ENCODE results near the gene DPH6.
"Not testable (repeated sequence)": the region's sequence is repeated elsewhere in the genome, so short reads cannot be mapped to it uniquely, and the experiment has no call there.

Gene DPH6

GRCh38 chr15:35481992-35482391 lies 64.0 kb downstream of the DPH6 start:
- no peak for DNase-seq

GRCh38 chr15:35481064-35481463 lies 64.9 kb downstream of the DPH6 start:
- DNase-seq = no peak

- no peak for DNase-seq
Observed at GRCh38 chr15:35479423-35479822, 66.5 kb downstream of the DPH6 start.

- no peak for DNase-seq
Observed at GRCh38 chr15:35477312-35478262, 68.4 kb downstream of the DPH6 start.

- no peak for DNase-seq
Observed at GRCh38 chr15:35471024-35471423, 74.9 kb downstream of the DPH6 start.

- DNase-seq = no peak
Observed at GRCh38 chr15:35470441-35470840, 75.5 kb downstream of the DPH6 start.

GRCh38 chr15:35466476-35466875 lies 79.5 kb downstream of the DPH6 start:
- no peak for DNase-seq

GRCh38 chr15:35465783-35466182 lies 80.2 kb downstream of the DPH6 start:
- DNase-seq = no peak

- DNase-seq = no peak
Observed at GRCh38 chr15:35460616-35461015, 85.3 kb downstream of the DPH6 start.

GRCh38 chr15:35458176-35458856 lies 87.6 kb downstream of the DPH6 start:
- no peak for DNase-seq

- no peak for DNase-seq
Observed at GRCh38 chr15:35455201-35455600, 90.8 kb downstream of the DPH6 start.

- no peak for DNase-seq
Observed at GRCh38 chr15:35450492-35450891, 95.5 kb downstream of the DPH6 start.

- no peak for DNase-seq
Observed at GRCh38 chr15:35448294-35448693, 97.7 kb downstream of the DPH6 start.

- DNase-seq = no peak
Observed at GRCh38 chr15:35445891-35446290, 100.1 kb downstream of the DPH6 start.

GRCh38 chr15:35444557-35445204 lies 101.3 kb downstream of the DPH6 start:
- DNase-seq = no peak

- no peak for DNase-seq
Observed at GRCh38 chr15:35443376-35443775, 102.6 kb downstream of the DPH6 start.

GRCh38 chr15:35442742-35443141 lies 103.2 kb downstream of the DPH6 start:
- DNase-seq = no peak

GRCh38 chr15:35441279-35441678 lies 104.7 kb downstream of the DPH6 start:
- not testable (repeated sequence) for DNase-seq

- DNase-seq = no peak
Observed at GRCh38 chr15:35440265-35440664, 105.7 kb downstream of the DPH6 start.

GRCh38 chr15:35439291-35439690 lies 106.7 kb downstream of the DPH6 start:
- no peak for DNase-seq

GRCh38 chr15:35437157-35437556 lies 108.8 kb downstream of the DPH6 start:
- no peak for DNase-seq

GRCh38 chr15:35436422-35436821 lies 109.5 kb downstream of the DPH6 start:
- DNase-seq = no peak

- DNase-seq = no peak
Observed at GRCh38 chr15:35431281-35431680, 114.7 kb downstream of the DPH6 start.

GRCh38 chr15:35430301-35430700 lies 115.7 kb downstream of the DPH6 start:
- DNase-seq = no peak
